GM12878 (cell line): ENCODE results near the gene PLAC9. TPM values are rescaled to one million over a fixed set of nuclear protein-coding genes. Genes with fewer than 3 reads are reported as not detected.

ENCODE experiments used
- ATAC-seq: fragments of 200-7000 bp; cut with Tn5 transposase; 3 replicates; pipeline ENCODE4 v1.9.1; 2020; ENCODE audit warnings: mild to moderate bottlenecking, moderate library complexity
- BruUV-seq: library from RNA; stranded (reverse); fragments of 400-500 nt; replicated peaks from 2 replicates; lab custom pipeline; 2021; lab: Mats Ljungman, UMichigan
- CTCF ChIA-PET: fragments of 300-600 bp; sonication (Branson Sonifier 250); formaldehyde crosslinking; extraction: SDS; loops from one replicate; lab custom pipeline; 2021; ENCODE audit warnings: inconsistent platforms; lab: Yijun Ruan, JAX
- POLR2A ChIA-PET: fragments of 350-600 bp; formaldehyde crosslinking; extraction: SDS; loops from one replicate; lab custom pipeline; 2021; ENCODE audit warnings: inconsistent platforms; lab: Charles Lee
- RAD21 ChIA-PET: fragments of 300-600 bp; sonication (Branson Sonifier 250); formaldehyde crosslinking; loops from one replicate; lab custom pipeline; 2023; ENCODE audit warnings: antibody characterized with exemption; ENCODE audit not compliant: unreplicated experiment; lab: Charles Lee
- SMC1A ChIA-PET: fragments of 300-600 bp; sonication (Branson Sonifier 250); formaldehyde crosslinking; loops from one replicate; lab custom pipeline; 2023; ENCODE audit not compliant: unreplicated experiment, uncharacterized antibody; lab: Charles Lee
- DNase-seq: peaks from one replicate; pipeline ENCODE4 v3.0.0-alpha.2; 2011; ENCODE audit warnings: low read depth, low spot score
- FAIRE-seq: peaks from 3 replicates; lab custom pipeline; 2011; peaks lifted over from hg19 to GRCh38; lab: Jason Lieb, UNC
- H2AFZ ChIP-seq: 2 replicates; pipeline ENCODE4 v1.6.0; 2011; ENCODE audit warnings: low read depth, low read length, control low read depth; ENCODE audit not compliant: control insufficient read depth
- H3K27ac ChIP-seq: 2 replicates; pipeline ENCODE4 v1.5.1; 2011; ENCODE audit warnings: control low read depth; ENCODE audit not compliant: control insufficient read depth, insufficient read depth
- H3K27me3 ChIP-seq, 2 experiments: replicated peaks in 1 of 2; 2 replicates each; pipeline versions ENCODE4 v1.6.0 to v1.6.1; 2011; ENCODE audit warnings: low read length in 1 of 2; ENCODE audit not compliant: control insufficient read depth in 2 of 2, insufficient read depth in 2 of 2
- H3K36me3 ChIP-seq, 2 experiments: 2 replicates each; pipeline ENCODE4 v1.5.1; 2011; ENCODE audit warnings: low read length in 1 of 2; ENCODE audit not compliant: control insufficient read depth in 2 of 2, insufficient read depth in 2 of 2
- H3K4me1 ChIP-seq: 2 replicates; pipeline ENCODE4 v1.6.1; 2011; ENCODE audit warnings: mild to moderate bottlenecking, low read length, moderate library complexity, mixed read lengths; ENCODE audit not compliant: control insufficient read depth, insufficient read depth
- H3K4me2 ChIP-seq: 2 replicates; pipeline ENCODE4 v1.6.0; 2011; ENCODE audit warnings: control low read depth; ENCODE audit not compliant: control insufficient read depth, insufficient read depth
- H3K4me3 ChIP-seq: fragments of 200-600 bp; sonication (generic); 2 replicates; pipeline ENCODE4 v1.5.1; 2016
- H3K79me2 ChIP-seq: 2 replicates; pipeline ENCODE4 v1.6.0; 2011; ENCODE audit warnings: low read length; ENCODE audit not compliant: control insufficient read depth, insufficient read depth
- H3K9ac ChIP-seq: 2 replicates; pipeline ENCODE4 v1.8.0; 2011; ENCODE audit warnings: low read length, control low read depth, mixed read lengths; ENCODE audit not compliant: control insufficient read depth, insufficient read depth
- H3K9me3 ChIP-seq: replicated peaks from 3 replicates; pipeline ENCODE4 v1.5.1; 2011; ENCODE audit warnings: mild to moderate bottlenecking, low read length; ENCODE audit not compliant: control insufficient read depth, insufficient read depth
- H4K20me1 ChIP-seq: 2 replicates; pipeline ENCODE4 v1.6.0; 2011; ENCODE audit not compliant: control insufficient read depth, insufficient read depth
- CREM ChIP-seq: IDR thresholded peaks from 2 replicates; pipeline ENCODE4 v1.6.1; 2014; ENCODE audit warnings: antibody characterized with exemption, low read depth
- DPF2 ChIP-seq: fragments of 450-650 bp; IDR thresholded peaks from 2 replicates; pipeline ENCODE4 v1.6.1; 2017; ENCODE audit warnings: mild to moderate bottlenecking
- FOXM1 ChIP-seq: IDR thresholded peaks from 2 replicates; pipeline ENCODE4 v1.6.1; 2012; ENCODE audit warnings: low read depth, mild to moderate bottlenecking, inconsistent platforms, low read length, moderate library complexity
- IRF4 ChIP-seq: IDR thresholded peaks from 2 replicates; pipeline ENCODE4 v1.6.1; 2011; ENCODE audit warnings: low read depth, low read length
- JUND ChIP-seq: IDR thresholded peaks from 2 replicates; pipeline ENCODE4 v1.6.1; 2012; ENCODE audit warnings: low read depth, mild to moderate bottlenecking, low read length, improper control_type of control experiment, moderate library complexity
- MYC ChIP-seq: IDR thresholded peaks from 2 replicates; pipeline ENCODE4 v1.6.1; 2011; ENCODE audit warnings: mild to moderate bottlenecking, low read length, moderate library complexity, inconsistent platforms; ENCODE audit not compliant: insufficient read depth, insufficient replicate concordance, insufficient read length, severe bottlenecking
- NFIC ChIP-seq: IDR thresholded peaks from 2 replicates; pipeline ENCODE4 v1.6.1; 2012; ENCODE audit warnings: low read depth, mild to moderate bottlenecking, inconsistent platforms, low read length, moderate library complexity
- NFYA ChIP-seq: IDR thresholded peaks from 2 replicates; pipeline ENCODE4 v1.6.1; 2011; ENCODE audit warnings: low read depth, mild to moderate bottlenecking, low read length, improper control_type of control experiment, borderline replicate concordance
- RB1 ChIP-seq: fragments of 450-650 bp; formaldehyde crosslinking; IDR thresholded peaks from 2 replicates; pipeline ENCODE4 v1.6.1; 2017; ENCODE audit warnings: mild to moderate bottlenecking, borderline replicate concordance
- SUPT20H ChIP-seq: IDR thresholded peaks from 2 replicates; pipeline ENCODE4 v1.6.1; 2011; ENCODE audit warnings: low read depth, mild to moderate bottlenecking, low read length, moderate library complexity, borderline replicate concordance; ENCODE audit not compliant: control insufficient read depth
- WGBS: methylation state at CpG from one replicate; pipeline ENCODE4 v1.1.6; 2016; ENCODE audit warnings: low lambda C conversion rate; ENCODE audit not compliant: insufficient replicate concordance, insufficient coverage; ENCODE audit errors: missing lambda C conversion rate; 5-methylcytosine and 5-hydroxymethylcytosine counted together
- in situ Hi-C: fragments of 300-500 bp; cut with MboI; formaldehyde crosslinking; loops from 9 replicates; pipeline ENCODE4 v1.14.3; 2018; ENCODE audit warnings: mixed read lengths
- intact Hi-C: fragments of 100-400 bp; cut with micrococcal nuclease; formaldehyde crosslinking; loops from one replicate; pipeline ENCODE4 v1.14.2; 2022; ENCODE audit not compliant: unreplicated experiment
- polyA plus RNA-seq, 11 experiments: library from polyadenylated mRNA; depleted of rRNA in 4 of 11; unstranded in 6 of 11; stranded (reverse) in 5 of 11; fragments of >200 nt; fragmentation: Nextera tagmentation in 4 of 11; fragmentation: Illumina TruSeq in 1 of 11; extraction: Ambion mirVana in 4 of 11; extraction: Trizol in 1 of 11; gene quantifications; 1 replicate in 1 of 11; 2 replicates in 10 of 11; pipeline versions ENCODE4 v1.2.1 to v1.2.3, GENCODE V29; 2011 to 2016; ENCODE audit warnings: inconsistent platforms in 2 of 11, missing spikeins in 2 of 11, low read depth in 1 of 11
- total RNA-seq, 4 experiments: library from RNA; depleted of rRNA in 3 of 4; stranded (reverse); fragments of >200 nt in 3 of 4; fragmentation: Illumina TruSeq in 1 of 4; extraction: Trizol in 1 of 4; gene quantifications; 2 replicates each; pipeline versions ENCODE4 v1.2.1 to v1.2.3, GENCODE V29; 2013 to 2021
- TF ChIP-seq, protein P1 (sequence below), 3 experiments: IDR thresholded peaks in 2 of 3; conservative IDR thresholded peaks in 1 of 3; 2 replicates each; pipeline ENCODE4 v1.5.1; 2011; ENCODE audit warnings: low read depth in 3 of 3, low read length in 3 of 3, mild to moderate bottlenecking in 3 of 3, control low read depth in 2 of 3, moderate library complexity in 2 of 3, inconsistent platforms in 1 of 3, mixed read lengths in 1 of 3; ENCODE audit not compliant: control insufficient read depth in 2 of 3, insufficient read depth in 1 of 3; ENCODE audit errors: extremely low read depth in 1 of 3

Gene PLAC9
- total and polyA plus RNA-seq, 10 of the 15 experiments (the other 5 are each of a cell fraction or from before 2014, with no cell fraction given), result not detected

DNA sequence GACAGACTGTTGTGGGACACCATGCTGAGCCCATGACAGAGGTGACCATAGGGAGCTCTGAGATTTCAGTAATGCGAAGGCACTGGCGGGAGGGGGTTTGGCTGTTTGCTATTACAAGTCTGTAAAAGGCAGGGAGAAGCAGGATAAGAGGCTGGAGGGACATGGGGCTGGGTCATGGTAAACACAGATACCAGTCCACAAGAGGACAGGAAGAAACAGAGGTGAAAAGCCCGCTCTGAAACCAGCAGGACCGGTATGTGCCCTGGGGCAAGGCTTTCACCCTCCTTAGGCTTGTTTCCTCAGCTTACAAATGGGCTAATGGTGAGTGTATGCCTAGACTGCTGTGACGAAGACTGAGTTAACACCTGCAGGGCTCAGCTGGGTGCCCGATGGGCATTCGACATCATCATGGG lies 38.7 kb downstream of the PLAC9 start:
- Histone ChIP-seq H3K4me3 (no peak overlapping the region), H3K4me2 (no peak overlapping the region), H3K79me2 (no peaks in the 10 kb centered on the region), H3K27me3 (no peaks in the 10 kb centered on the region), H3K27ac (no peak overlapping the region), H3K4me1 (no peaks in the 10 kb centered on the region), H4K20me1 (peaks cover 3% of the 10 kb centered on the region; the same call in 1 of the 2 replicates), H3K9me3 (no peaks in the 10 kb centered on the region), H2AFZ (no peak overlapping the region), H3K9ac (no peak overlapping the region), H3K36me3 (peaks cover 5 to 30% of the 10 kb centered on the region in 2 experiments)
- FAIRE-seq (no peak), ATAC-seq (no peak), DNase-seq (no peak)
- 93% methylated on average over 7 of the region's 7 CpGs for WGBS
- in situ Hi-C loops (no loop called here), intact Hi-C loops (no loop called here)
- no peak for TF ChIP-seq CREM
- TF ChIP-seq DPF2, result no peak
- no peak for TF ChIP-seq IRF4
- no peak for TF ChIP-seq JUND
- ChIA-PET RAD21 (interaction anchor here (1.5 to 3.8 kb wide), 2 partner anchors 33 to 51 kb away, joined by 5 to 16 read pairs; no protein-coding TSS in a partner anchor), CTCF (interaction anchor here (7.5 kb wide), 1 partner anchor 50 kb away, joined by 41 read pairs; no protein-coding TSS in a partner anchor), SMC1A (interaction anchor here (0.9 to 1.0 kb wide), 2 partner anchors 12 to 88 kb away, joined by 3 read pairs; no protein-coding TSS in a partner anchor), POLR2A (no interaction called here)
- BruUV-seq, result no TSS peak

DNA sequence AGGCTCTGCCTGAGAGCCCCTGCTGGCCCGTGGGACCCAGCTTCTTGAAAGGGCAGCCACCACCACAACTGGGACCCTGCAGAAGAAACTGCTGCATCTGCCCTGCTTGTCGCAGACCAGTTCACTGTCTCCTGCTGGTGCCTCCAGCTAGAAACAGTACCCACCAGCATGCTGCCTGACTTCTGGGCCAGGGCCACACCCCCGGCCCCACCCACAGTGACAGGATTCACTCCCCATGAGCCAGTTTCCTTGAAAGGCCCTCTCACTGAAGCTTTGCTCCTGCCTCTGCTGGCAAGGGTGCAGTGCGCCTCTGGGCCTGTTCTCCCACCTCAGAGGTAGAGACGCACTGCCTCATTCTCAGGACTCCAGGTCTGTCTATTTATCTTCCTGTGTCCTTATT lies 40.4 kb downstream of the PLAC9 start:
- SMC1A ChIA-PET, result no interaction called here
- POLR2A ChIA-PET, result no interaction called here
- no peak for ATAC-seq
- Histone ChIP-seq H3K27me3 (no peaks in the 10 kb centered on the region), H4K20me1 (peaks cover 3% of the 10 kb centered on the region; the same call in 1 of the 2 replicates), H3K27ac (no peak overlapping the region), H3K79me2 (no peaks in the 10 kb centered on the region), H3K4me3 (no peak overlapping the region), H3K9me3 (no peaks in the 10 kb centered on the region), H3K9ac (no peak overlapping the region), H3K4me2 (no peak overlapping the region), H2AFZ (no peak overlapping the region), H3K36me3 (peaks cover 5 to 24% of the 10 kb centered on the region in 2 experiments), H3K4me1 (no peaks in the 10 kb centered on the region)
- DNase-seq, result no peak
- no peak for FAIRE-seq
- CTCF ChIA-PET, result no interaction called here
- in situ Hi-C loops (no loop called here), intact Hi-C loops (no loop called here)
- TF ChIP-seq IRF4 (no peak), RB1 (no peak), NFYA (no peak), NFIC (no peak), SUPT20H (no peak), FOXM1 (no peak), MYC (no peak)
- TF ChIP-seq, protein P1, sequence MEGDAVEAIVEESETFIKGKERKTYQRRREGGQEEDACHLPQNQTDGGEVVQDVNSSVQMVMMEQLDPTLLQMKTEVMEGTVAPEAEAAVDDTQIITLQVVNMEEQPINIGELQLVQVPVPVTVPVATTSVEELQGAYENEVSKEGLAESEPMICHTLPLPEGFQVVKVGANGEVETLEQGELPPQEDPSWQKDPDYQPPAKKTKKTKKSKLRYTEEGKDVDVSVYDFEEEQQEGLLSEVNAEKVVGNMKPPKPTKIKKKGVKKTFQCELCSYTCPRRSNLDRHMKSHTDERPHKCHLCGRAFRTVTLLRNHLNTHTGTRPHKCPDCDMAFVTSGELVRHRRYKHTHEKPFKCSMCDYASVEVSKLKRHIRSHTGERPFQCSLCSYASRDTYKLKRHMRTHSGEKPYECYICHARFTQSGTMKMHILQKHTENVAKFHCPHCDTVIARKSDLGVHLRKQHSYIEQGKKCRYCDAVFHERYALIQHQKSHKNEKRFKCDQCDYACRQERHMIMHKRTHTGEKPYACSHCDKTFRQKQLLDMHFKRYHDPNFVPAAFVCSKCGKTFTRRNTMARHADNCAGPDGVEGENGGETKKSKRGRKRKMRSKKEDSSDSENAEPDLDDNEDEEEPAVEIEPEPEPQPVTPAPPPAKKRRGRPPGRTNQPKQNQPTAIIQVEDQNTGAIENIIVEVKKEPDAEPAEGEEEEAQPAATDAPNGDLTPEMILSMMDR (IDR thresholded peaks at IDR 0.05 in 2 of 3, conservative IDR thresholded peaks at IDR 0.05 in 1 of 3; ENCODE audit: control insufficient read depth in 2 of 3, extremely low read depth in 1 of 3, insufficient read depth in 1 of 3, low read depth in 3 of 3, low read length in 3 of 3), result no peak
- WGBS, result 72% methylated on average over 5 of the region's 5 CpGs
- no TSS peak for BruUV-seq
- RAD21 ChIA-PET, result no interaction called here
